OCI-LY7 (cell line): Measurements from ENCODE around the gene TFEB. TPM values are rescaled to one million over a fixed set of nuclear protein-coding genes. Genes with fewer than 3 reads are reported as not detected.

Source experiments
- BruUV-seq: library from RNA; stranded (reverse); fragments of 400-500 nt; replicated peaks from 2 replicates; lab custom pipeline; 2021; lab: Mats Ljungman, UMichigan
- CTCF ChIA-PET: fragments of 300-600 bp; sonication (Branson Sonifier 250); formaldehyde crosslinking; loops from one replicate; lab custom pipeline; 2022; ENCODE audit warnings: antibody characterized with exemption; ENCODE audit not compliant: unreplicated experiment; lab: Charles Lee
- POLR2A ChIA-PET: fragments of 300-600 bp; sonication (Branson Sonifier 250); formaldehyde crosslinking; loops from one replicate; lab custom pipeline; 2022; ENCODE audit warnings: antibody characterized with exemption; lab: Charles Lee
- DNase-seq: peaks from one replicate; pipeline ENCODE4 v3.0.0-alpha.2; 2015; ENCODE audit warnings: low spot score
- H2AFZ ChIP-seq: fragments of 200-600 bp; sonication (generic), shearing (Covaris generic); 2 replicates; pipeline ENCODE4 v1.6.1; 2014; ENCODE audit warnings: mild to moderate bottlenecking, antibody characterized with exemption, low read length, moderate library complexity
- H3K27ac ChIP-seq: fragments of 200-600 bp; sonication (generic); 2 replicates; pipeline ENCODE4 v1.5.1; 2014; ENCODE audit warnings: mixed run types, low read depth, mild to moderate bottlenecking, moderate library complexity, low read length, inconsistent platforms; ENCODE audit not compliant: poor library complexity, severe bottlenecking
- H3K36me3 ChIP-seq: fragments of 200-600 bp; sonication (generic); 2 replicates; pipeline ENCODE4 v1.6.1; 2014; ENCODE audit warnings: mild to moderate bottlenecking, antibody characterized with exemption, low read length, moderate library complexity, mixed read lengths; ENCODE audit not compliant: insufficient read depth
- H3K4me1 ChIP-seq: fragments of 200-600 bp; sonication (generic); 2 replicates; pipeline ENCODE4 v1.5.1; 2014; ENCODE audit warnings: mild to moderate bottlenecking, low read length; ENCODE audit not compliant: insufficient read depth, poor library complexity, severe bottlenecking
- H3K4me2 ChIP-seq: fragments of 200-600 bp; sonication (generic); 2 replicates; pipeline ENCODE4 v1.6.1; 2014; ENCODE audit warnings: mild to moderate bottlenecking, low read length
- H3K4me3 ChIP-seq: fragments of 200-600 bp; sonication (generic); 2 replicates; pipeline ENCODE4 v1.5.1; 2014; ENCODE audit warnings: mild to moderate bottlenecking, low read depth, low read length; ENCODE audit not compliant: poor library complexity, severe bottlenecking
- H3K79me2 ChIP-seq: fragments of 200-600 bp; sonication (generic); 2 replicates; pipeline ENCODE4 v1.6.1; 2016; ENCODE audit warnings: low read depth, mild to moderate bottlenecking, low read length, moderate library complexity, mixed read lengths; ENCODE audit not compliant: insufficient read depth
- H3K9me2 ChIP-seq: fragments of 200-600 bp; sonication (generic); 2 replicates; pipeline ENCODE4 v1.6.1; 2016; ENCODE audit warnings: mild to moderate bottlenecking, low read length, mixed read lengths; ENCODE audit not compliant: insufficient read depth
- H3K9me3 ChIP-seq: fragments of 200-600 bp; sonication (generic); 2 replicates; pipeline ENCODE4 v1.6.1; 2014; ENCODE audit warnings: mild to moderate bottlenecking, mixed run types, low read length, mixed read lengths
- H4K20me1 ChIP-seq: fragments of 200-600 bp; sonication (generic); 2 replicates; pipeline ENCODE4 v1.6.1; 2014; ENCODE audit warnings: mild to moderate bottlenecking, antibody characterized with exemption, low read length, moderate library complexity, mixed read lengths; ENCODE audit not compliant: insufficient read depth
- CTCF ChIP-seq: fragments of 200-600 bp; sonication (generic); conservative IDR thresholded peaks from 2 replicates; pipeline ENCODE4 v1.5.1; 2014; ENCODE audit warnings: mild to moderate bottlenecking, antibody characterized with exemption, low read length, moderate library complexity, mixed read lengths
- EZH2phosphoT487 ChIP-seq: fragments of 200-600 bp; sonication (generic); IDR thresholded peaks from 2 replicates; pipeline ENCODE4 v1.6.1; 2018; ENCODE audit warnings: low read depth, borderline replicate concordance, mild to moderate bottlenecking, mixed run types, antibody characterized with exemption, low read length, moderate library complexity, mixed read lengths
- intact Hi-C: fragments of 100-400 bp; cut with micrococcal nuclease; formaldehyde crosslinking; loops from one replicate; pipeline ENCODE4 v1.10.0; 2022; ENCODE audit not compliant: unreplicated experiment
- total RNA-seq, 2 experiments: library from RNA; depleted of rRNA in 1 of 2; stranded (reverse); fragments of >200 nt in 1 of 2; shearing (Covaris generic) in 1 of 2; gene quantifications; 2 replicates each; pipeline ENCODE4 v1.2.3, GENCODE V29; 2014 to 2022

TFEB gene
- total RNA-seq, 2 experiments from 2014 or later: 36.8 to 60.0 TPM

- H2AFZ ChIP-seq: no peak overlapping the region
- no peaks in the 10 kb centered on the region for H3K9me2 ChIP-seq
- no peaks in the 10 kb centered on the region for H3K4me1 ChIP-seq
- H3K4me2 ChIP-seq: no peak overlapping the region
- H3K4me3 ChIP-seq: no peak overlapping the region
- DNase-seq: no peak
- TF ChIP-seq EZH2phosphoT487 (no peak), CTCF (no peak)
- ChIA-PET POLR2A (no interaction called here), CTCF (no interaction called here)
- no peaks in the 10 kb centered on the region for H3K79me2 ChIP-seq
- no peaks in the 10 kb centered on the region for H3K36me3 ChIP-seq
- BruUV-seq: no TSS peak
- H3K9me3 ChIP-seq: no peaks in the 10 kb centered on the region
- no peak overlapping the region for H3K27ac ChIP-seq
- intact Hi-C loops: no loop called here
- no peaks in the 10 kb centered on the region for H4K20me1 ChIP-seq
These were observed 96.2 kb downstream of the TFEB start for GRCh38 chr6:41638935-41639808.

- H3K27ac ChIP-seq: no peak within 1 kb of the TSS
- ChIA-PET CTCF (no interaction called here), POLR2A (no interaction called here)
- BruUV-seq: no TSS peak
- no peak within 1 kb of the TSS for H2AFZ ChIP-seq
- no peak within 1 kb of the TSS for H3K4me2 ChIP-seq
- H3K79me2 ChIP-seq: no peaks in the 10 kb centered on the region
- H3K9me2 ChIP-seq: no peaks in the 10 kb centered on the region
- no peaks in the 10 kb centered on the region for H3K9me3 ChIP-seq
- no peak within 1 kb of the TSS for H3K4me3 ChIP-seq
- TF ChIP-seq EZH2phosphoT487: no peak
- no peak for TF ChIP-seq CTCF
- no peak for DNase-seq
- H3K4me1 ChIP-seq: no peaks in the 10 kb centered on the region
- H4K20me1 ChIP-seq: no peaks in the 10 kb centered on the region
- H3K36me3 ChIP-seq: no peaks in the 10 kb centered on the region
- intact Hi-C loops: no loop called here
These were observed 97.1 kb downstream of the TFEB start, which contains the start of gene MDFI for GRCh38 chr6:41638002-41638934. Gene MDFI, plus strand, starts transcription at chr6:41638468. Its CDS starts 282 bp downstream, at chr6:41638750.
